GM12892 (cell line): Measurements from ENCODE around the gene STON1.
"Not testable (repeated sequence)": the region's sequence is repeated elsewhere in the genome, so short reads cannot be mapped to it uniquely, and the experiment has no call there.

Source experiments
- DNase-seq: peaks from one replicate; pipeline ENCODE4 v3.0.0; 2011; ENCODE audit not compliant: insufficient read length
- FAIRE-seq: peaks from 2 replicates; lab custom pipeline; 2011; peaks lifted over from hg19 to GRCh38; lab: Jason Lieb, UNC
- POLR2A ChIP-seq: IDR thresholded peaks from 2 replicates; pipeline ENCODE4 v1.6.1; 2011; ENCODE audit warnings: low read depth, low read length, control low read depth
- POLR2AphosphoS5 ChIP-seq: IDR thresholded peaks from 2 replicates; pipeline ENCODE4 v1.6.1; 2011; ENCODE audit warnings: low read depth, low read length, control low read depth
- TAF1 ChIP-seq: IDR thresholded peaks from 2 replicates; pipeline ENCODE4 v1.6.1; 2011; ENCODE audit warnings: low read depth, mild to moderate bottlenecking, control low read depth, low read length, borderline replicate concordance

The STON1 gene

GRCh38 chr2:48551548-48551947, 21.6 kb downstream of the STON1 start:
- TF ChIP-seq TAF1 (no peak), POLR2AphosphoS5 (no peak), POLR2A (no peak)
- FAIRE-seq: no peak
- no peak for DNase-seq

DNA sequence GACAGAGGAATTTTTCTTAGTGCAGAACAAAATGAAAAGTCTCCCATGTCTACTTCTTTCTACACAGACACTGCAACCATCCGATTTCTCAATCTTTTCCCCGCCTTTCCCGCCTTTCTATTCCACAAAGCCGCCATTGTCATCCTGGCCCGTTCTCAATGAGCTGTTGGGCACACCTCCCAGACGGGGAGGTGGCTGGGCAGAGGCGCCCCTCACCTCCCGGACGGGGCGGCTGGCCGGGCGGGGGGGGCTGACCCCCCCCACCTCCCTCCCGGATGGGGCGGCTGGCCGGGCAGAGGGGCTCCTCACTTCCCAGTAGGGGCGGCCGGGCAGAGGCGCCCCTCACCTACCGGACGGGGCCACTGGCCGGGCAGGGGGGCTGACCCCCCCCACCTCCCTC, 25.1 kb downstream of the STON1 start:
- FAIRE-seq, DNase-seq: not testable (repeated sequence)

DNA sequence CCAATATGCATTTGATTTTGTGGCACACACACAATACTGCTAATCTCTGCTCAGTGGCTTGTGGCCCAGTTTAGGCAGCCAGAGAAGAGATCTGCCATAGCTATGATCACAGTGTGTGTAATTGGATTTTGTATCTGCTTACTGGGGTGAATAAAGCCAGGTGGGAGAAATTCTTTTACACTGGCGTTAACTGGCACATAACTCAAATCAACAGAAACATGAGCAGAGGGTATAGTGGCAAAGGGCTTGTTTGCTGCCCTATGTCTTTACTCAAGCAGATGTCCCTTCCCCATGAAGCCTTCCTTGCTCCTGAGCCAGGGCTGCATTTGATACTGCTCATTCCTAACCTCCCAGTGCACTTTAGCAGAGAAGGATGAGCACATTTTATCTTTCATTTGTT, 28.5 kb downstream of the STON1 start:
- TF ChIP-seq TAF1: no peak
- no peak for TF ChIP-seq POLR2AphosphoS5
- TF ChIP-seq POLR2A: no peak
- DNase-seq: no peak

DNA sequence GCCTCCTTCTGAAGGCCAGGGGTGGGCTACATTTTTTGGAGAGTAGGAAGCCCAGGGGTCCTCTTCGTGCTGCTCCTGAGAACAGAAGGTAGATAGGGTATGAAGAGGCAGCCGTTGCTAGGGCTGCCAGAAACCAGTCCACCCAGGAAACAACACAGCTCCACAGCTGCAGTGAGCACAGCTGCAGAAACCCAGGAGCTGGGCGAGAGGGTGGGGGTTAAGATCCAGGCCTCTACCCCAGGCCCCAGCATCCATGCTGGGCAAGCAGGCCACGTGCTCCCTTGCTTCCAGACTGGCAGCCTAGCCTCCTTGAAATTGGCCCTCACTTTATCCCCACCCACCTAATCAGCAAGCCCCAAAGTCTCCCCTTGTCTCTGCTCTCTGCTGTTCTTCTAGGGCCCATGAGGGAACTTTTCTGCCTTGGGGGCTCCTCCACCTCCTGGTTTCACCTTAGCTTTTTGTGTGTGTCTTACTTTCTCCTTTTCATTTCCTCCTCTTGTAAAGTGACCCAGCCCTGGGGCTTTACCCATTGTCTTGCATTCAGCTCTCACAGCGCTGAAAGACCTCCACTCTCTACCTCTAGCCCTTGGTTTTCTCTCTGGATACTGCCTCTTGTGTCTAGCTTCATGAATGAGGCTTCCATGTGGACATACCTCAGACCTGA, 30.7 kb downstream of the STON1 start:
- TF ChIP-seq TAF1 (no peak), POLR2AphosphoS5 (no peak), POLR2A (no peak)
- FAIRE-seq (no peak), DNase-seq (no peak)

More for the DNA sequence above, 28.5 kb downstream of the STON1 start:
- FAIRE-seq: no peak

GRCh38 chr2:48562281-48562680, 32.3 kb downstream of the STON1 start:
- FAIRE-seq: no peak
- no peak for DNase-seq
- TF ChIP-seq POLR2AphosphoS5 (no peak), TAF1 (no peak), POLR2A (no peak)

- no peak for FAIRE-seq
- TF ChIP-seq TAF1 (no peak), POLR2AphosphoS5 (no peak), POLR2A (no peak)
- no peak for DNase-seq
Observed at GRCh38 chr2:48566592-48567310, 36.8 kb downstream of the STON1 start.

DNA sequence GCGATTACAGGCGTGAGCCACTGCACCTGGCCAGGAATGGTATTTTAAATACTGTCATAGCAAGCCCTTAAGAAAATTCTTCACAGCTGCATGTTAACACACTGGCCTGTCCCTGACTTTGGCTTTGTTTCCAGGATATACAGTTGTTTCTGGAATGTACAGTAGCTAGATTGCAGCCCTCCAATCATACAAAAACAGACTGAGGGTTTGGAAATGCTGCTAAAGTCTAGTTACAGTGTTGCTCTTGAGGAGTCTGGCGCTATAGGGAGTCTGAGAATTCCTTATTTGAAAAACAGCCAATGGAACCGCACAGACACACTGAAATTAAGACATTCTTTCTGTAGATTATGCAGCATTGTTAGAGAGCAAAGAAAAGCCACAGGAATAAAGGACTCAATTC, 37.7 kb downstream of the STON1 start:
- FAIRE-seq: no peak
- DNase-seq: no peak
- TF ChIP-seq TAF1: no peak
- TF ChIP-seq POLR2A: no peak

DNA sequence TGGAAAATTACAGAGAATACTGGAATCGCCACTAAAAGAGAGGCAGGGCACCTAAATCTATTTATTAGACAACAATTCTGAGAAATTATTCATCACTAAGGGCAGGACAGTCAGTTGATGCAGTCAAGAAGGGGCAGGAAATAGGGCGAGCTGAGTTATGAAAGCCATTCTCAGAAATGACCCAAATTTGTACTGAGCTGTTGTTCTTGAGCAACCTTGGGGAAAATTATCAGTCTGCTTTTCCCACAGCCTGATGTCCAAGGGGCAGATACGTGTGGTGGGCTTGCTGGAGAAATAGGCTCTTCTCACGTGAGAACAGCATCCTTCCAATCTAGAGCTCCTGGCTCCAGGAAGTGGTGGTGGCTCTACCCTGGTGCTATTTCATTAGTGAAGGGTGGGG, 38.6 kb downstream of the STON1 start:
- no peak for DNase-seq
- no peak for TF ChIP-seq POLR2AphosphoS5
- TF ChIP-seq TAF1: no peak
- TF ChIP-seq POLR2A: no peak
- no peak for FAIRE-seq

GRCh38 chr2:48569433-48569832, 39.5 kb downstream of the STON1 start:
- no peak for TF ChIP-seq TAF1
- FAIRE-seq: no peak
- DNase-seq: no peak

GRCh38 chr2:48572816-48573215, 42.9 kb downstream of the STON1 start:
- no peak for FAIRE-seq
- DNase-seq: no peak
- TF ChIP-seq POLR2AphosphoS5 (no peak), POLR2A (no peak), TAF1 (no peak)

- FAIRE-seq (no peak), DNase-seq (no peak)
- no peak for TF ChIP-seq POLR2A
- no peak for TF ChIP-seq TAF1
- TF ChIP-seq POLR2AphosphoS5: no peak
Observed at GRCh38 chr2:48574353-48575287, 44.7 kb downstream of the STON1 start.

- DNase-seq (no peak), FAIRE-seq (no peak)
- TF ChIP-seq POLR2A (no peak), TAF1 (no peak), POLR2AphosphoS5 (no peak)
Observed at GRCh38 chr2:48578313-48578712, 48.4 kb downstream of the STON1 start.
